HUDEP-2 (cell line): ENCODE data around the gene MGME1.
"Not testable (repeated sequence)": the region's sequence is repeated elsewhere in the genome, so short reads cannot be mapped to it uniquely, and the experiment has no call there.

Experiments
- DNase-seq, 76 experiments: peaks; one replicate each; lab custom pipeline; 2025; ENCODE audit not compliant: unreplicated experiment in 76 of 76; lab: John Stamatoyannopoulos, UW

MGME1 gene

GRCh38 chr20:18012901-18013300 is 44.1 kb downstream of the MGME1 start:
- DNase-seq = no peak

DNA sequence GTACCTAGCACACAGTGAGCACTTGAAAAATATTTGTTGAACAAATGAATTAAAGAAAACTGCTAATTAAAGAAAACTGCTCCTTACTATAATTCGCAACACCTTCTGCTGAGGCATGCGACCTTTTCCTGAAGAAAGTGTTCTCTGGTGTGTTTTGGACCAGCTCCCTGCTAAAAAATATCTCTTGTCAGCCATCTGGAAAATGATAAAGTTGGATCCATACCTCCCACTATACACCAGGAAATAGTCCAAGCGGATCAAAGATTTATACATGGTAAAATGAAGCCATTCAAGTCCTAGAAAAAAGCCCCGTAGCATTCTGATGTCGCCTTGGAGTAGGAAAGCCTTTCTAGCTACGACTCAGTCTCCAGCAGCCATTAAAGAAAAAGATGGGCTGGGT is 45.6 kb downstream of the MGME1 start:
- no peak for DNase-seq

GRCh38 chr20:18016772-18017171 is 48.0 kb downstream of the MGME1 start:
- DNase-seq = no peak

- no peak for DNase-seq
Measured at GRCh38 chr20:18018100-18018499, 49.3 kb downstream of the MGME1 start.

GRCh38 chr20:18019068-18019467 is 50.2 kb downstream of the MGME1 start:
- DNase-seq = peak in 10 of 76 experiments; percentile 2 to 30 (median 9)

DNA sequence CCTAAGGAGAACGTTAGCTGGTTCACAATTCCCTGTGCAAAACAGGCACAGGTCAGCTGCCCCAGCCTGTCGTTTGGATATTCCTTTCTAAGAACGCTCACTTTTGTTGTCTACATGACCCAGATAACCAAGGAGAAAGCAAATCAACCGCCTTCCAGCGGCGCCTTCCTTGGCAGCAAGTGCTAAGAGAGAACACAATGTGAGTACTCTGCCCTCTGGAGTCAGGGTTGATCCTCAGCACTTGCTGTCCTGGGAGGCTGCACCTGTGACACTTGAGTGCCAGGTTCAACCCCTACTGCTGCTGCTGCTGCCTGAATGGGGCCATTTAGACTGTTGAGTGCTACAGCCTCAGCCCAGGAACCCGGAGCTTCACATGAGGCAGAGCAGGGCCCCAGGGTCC is 52.1 kb downstream of the MGME1 start:
- DNase-seq = no peak

GRCh38 chr20:18024606-18025127 is 55.8 kb downstream of the MGME1 start:
- no peak for DNase-seq

- DNase-seq = not testable (repeated sequence)
Measured at GRCh38 chr20:18027011-18027410, 58.2 kb downstream of the MGME1 start.

- no peak for DNase-seq
Measured at GRCh38 chr20:18030020-18030419, 61.2 kb downstream of the MGME1 start.

- no peak for DNase-seq
Measured at GRCh38 chr20:18031050-18031449, 62.2 kb downstream of the MGME1 start.

DNA sequence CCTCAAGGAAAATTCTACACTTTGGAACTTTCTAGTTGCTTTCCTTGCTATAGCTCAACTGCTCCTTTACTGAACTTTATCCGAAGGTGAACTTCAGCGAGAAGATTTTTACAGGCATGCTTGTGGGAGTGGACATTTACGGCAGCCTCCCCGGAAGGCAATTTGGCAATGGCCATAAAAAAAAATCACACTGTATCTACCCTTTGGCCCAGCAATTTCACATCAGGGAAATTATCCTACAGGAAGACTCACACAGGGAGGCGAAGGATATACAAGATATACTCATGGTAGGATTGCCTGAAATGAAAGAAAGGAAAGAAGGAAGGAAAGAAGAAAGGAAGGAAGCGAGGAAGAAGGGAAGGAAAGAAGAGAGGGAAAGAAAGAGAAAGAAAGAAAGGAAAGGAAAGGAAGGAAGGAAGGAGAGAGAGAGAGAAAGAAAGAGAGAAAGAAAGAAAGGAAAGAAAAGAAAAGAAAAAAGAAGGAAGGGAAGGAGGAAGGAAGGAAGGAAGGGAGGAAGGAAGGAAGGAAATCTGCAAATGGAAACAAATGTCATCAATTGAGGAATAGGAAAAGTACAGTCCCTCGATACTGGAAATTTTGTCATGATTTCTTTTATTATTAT is 63.2 kb downstream of the MGME1 start:
- no peak for DNase-seq

- DNase-seq = no peak
Measured at GRCh38 chr20:18032977-18033892, 64.4 kb downstream of the MGME1 start.

GRCh38 chr20:18034039-18034438 is 65.2 kb downstream of the MGME1 start:
- no peak for DNase-seq

GRCh38 chr20:18039063-18039462 is 70.2 kb downstream of the MGME1 start:
- DNase-seq = no peak
